ENCODE data around the gene ELAVL1.
"Not testable (repeated sequence)": the region's sequence is repeated elsewhere in the genome, so short reads cannot be mapped to it uniquely, and the experiment has no call there.

Gene ELAVL1

DNA sequence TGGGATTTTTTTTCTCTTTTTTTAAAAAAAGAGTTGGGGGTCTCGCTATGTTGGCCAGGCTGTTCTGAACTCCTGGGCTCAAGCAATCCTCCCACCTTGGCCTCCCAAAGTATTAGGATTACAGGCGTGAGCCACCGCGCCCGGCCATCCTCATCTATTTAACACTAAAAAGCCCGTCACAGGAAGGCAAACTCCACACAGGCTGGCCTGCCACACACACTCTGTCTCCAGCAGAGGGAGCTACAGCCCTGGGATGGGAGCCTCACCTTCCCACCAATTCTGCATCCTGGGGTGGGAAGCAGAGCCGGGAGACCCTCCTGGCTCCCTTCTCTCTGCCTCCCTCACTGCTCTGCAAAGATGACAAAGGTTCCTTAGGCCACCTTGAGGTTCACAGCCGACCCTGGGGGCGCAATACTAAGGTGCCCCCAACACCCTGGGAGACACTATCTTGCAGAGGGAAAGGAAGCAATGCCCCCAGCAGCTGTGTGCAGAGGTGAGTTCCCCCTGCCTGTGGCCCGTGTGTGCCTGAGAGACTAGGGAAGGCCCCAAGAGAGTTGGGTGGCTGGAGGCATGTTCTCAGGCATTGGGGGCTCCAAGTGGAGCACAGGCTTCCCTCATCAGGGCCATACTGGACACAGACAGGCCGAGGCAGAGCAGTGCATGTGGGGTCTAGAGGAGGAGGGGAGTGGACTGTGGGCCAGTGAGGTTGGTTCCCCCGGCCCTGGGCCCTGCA, 34.6 kb downstream of the ELAVL1 start:
- peak in 1 of 2 experiments; percentile 20 for DNase-seq (ENCODE audit: low read depth in 2 of 2)

DNA sequence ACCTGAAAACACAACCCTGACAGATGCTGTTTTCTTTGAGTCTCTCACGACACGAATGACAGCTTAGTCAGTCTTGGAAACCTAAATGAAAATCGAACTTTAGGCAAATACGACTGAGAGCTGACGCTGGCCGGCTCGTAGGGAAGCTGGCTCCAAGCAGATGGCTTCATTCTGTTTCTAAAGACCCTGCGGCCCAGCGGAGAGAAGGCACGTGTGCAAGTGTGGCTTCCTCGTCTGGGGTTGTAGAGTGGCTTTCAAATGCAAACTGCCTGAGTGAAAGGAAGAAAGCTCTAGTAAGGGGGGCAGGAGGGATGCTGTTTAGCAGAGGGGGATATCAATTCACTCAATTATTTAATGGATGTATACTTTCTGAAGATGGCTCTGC, 35.9 kb downstream of the ELAVL1 start:
- no peak for DNase-seq (ENCODE audit: low read depth in 2 of 2)

DNA sequence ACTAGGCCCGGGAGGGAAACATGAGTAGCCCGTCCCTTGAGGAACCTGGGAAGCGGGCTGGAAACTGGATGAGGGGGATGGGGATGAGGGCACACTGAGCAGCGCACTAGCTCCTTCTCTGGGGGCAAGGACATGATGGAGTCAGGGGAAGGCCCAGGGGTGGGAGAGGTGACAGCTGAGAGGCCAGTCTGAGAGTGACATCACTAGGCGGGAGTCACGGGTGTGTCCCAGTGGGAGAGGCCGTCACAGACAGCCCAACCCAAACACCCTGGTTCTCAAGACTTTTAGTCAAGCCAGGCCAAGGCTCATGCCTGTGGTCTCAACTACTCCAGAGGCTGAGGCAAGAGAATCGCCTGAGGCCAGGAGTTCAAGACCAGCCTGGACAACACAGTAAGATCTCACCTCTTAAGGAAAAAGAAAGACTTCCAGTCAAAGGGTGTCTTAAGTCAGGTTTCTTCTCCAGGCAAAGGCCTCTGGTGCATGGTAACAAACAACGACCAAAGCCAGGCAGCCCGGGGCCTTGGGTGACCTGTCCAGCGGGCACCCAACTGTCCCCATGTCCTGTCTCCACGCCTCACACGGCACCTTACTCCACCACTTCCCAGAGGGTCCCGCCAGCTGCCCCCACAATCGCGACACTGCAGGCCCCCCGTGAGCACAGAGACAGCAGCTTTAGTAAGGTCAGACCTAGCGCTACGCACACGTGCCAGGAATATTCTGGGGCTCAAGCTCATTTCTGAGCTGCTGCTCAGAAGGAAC, 36.5 kb downstream of the ELAVL1 start:
- DNase-seq (ENCODE audit: low read depth in 2 of 2): no peak

DNA sequence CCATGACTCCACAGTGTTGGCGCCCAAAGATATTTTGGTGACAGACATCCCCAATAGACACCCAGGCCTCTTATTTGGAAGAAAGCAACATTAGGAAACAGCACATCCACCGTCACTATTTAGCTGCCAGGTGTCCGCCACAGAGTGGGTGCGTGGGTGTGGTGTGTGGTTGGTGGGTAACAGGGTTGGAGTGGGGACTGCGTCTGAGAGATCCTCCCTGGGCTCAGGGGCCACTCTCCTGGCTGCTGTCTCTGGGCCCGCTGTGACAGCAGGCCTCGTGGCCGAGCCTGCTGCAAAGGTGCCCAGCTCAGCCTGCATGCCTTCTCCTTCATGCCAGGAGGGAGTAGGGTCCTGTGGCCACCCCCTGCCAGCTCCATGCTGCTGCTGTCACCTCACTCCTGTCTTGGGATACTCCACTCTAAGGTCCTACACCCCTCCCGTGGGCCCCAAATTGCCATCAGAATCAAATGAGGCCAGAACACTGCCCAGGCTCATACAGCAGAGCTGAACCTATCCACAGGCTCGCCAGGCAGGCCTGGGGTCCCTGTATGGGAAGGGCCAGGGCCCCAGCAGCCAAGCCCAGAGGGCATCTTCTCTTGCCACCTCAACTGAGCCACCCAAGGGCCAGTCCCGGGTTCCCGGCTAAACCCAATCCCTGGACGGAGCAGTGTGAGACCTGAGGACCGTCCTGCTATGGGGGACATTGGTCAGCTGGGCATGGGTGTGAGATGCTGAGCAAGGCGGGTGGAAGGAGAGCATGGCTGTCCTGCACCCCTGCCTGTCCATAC, 37.2 kb downstream of the ELAVL1 start:
- no peak for DNase-seq (ENCODE audit: low read depth in 2 of 2)

DNA sequence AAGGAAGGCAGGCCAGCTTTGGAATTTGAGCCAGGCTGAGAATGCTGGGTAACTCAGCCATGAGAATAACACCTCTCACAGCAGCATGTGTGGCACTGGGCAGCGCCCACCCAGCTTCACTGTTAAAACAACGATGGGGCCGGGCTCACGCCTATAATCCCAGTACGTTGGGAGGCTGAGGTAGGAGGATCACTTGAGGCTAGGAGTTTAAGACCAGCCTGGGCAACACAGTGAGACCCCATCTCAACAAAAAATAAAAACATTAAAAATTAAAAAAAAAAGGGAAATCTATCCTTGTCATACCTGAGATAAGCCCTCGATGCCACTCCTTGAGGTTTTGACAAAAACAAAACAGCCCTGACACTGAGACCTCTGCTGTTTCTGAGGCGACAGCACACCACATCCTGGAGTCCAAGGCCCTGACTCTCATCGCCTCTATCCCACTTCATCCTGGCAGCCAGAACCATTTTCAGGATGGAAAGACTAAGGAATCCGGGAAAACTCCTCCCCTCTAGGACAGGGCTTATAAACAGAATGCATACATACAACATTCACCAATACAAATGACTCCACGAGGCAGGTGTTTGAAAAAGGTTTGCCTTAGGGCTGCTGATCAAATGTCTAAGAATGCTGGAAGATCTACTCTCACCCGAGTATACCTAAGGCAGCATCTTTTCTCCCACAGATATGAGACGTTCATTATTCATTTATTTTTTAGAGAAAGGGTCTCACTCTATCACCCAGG, 39.3 kb downstream of the ELAVL1 start:
- no peak for DNase-seq (ENCODE audit: low read depth in 2 of 2)

DNA sequence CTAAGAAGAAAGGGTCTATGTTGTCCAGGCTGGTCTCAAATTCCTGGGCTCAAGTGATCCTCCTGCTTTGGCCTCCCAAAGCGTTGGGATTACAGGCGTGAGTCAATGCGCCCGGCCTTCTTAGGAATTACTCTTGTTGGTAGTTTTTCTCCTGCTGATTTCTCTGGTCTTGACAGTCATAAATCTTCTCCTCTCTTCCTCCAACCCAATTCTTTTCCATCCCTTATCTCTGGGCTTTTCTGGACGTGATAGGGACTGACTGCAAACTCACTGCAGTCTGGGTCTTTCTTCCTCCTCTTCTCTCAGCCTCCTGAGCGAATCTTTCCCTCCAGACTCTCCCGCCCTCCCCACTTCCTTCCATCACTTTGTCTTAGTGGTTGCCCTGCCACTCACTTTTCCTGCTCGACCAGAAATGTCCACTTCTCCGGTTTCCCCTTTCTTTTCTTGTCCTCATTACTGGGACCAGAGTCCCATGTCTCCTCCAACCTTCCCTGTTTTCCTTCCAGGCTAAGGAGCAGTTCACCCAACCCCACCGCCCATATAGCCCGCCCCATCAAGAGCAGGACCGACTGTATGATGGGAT, 40.1 kb downstream of the ELAVL1 start:
- no peak for DNase-seq (ENCODE audit: low read depth in 2 of 2)

DNA sequence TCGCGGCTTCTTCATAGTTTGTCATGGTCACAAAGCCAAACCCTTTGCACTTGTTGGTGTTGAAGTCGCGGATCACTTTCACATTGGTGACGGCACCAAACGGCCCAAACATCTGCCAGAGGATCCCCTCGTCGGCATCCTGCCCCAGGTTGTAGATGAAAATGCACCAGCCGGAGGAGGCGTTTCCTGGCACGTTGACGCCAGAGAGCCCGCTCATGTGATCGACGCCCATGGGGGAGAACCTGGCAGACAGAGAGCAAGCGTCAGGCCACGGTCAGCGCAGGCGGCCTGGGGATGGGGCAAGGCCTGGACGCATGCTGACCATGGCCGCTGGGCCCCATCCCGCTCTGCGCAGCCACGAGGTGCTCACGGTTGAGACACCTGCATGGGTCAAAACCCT, 41.9 kb downstream of the ELAVL1 start:
- no peak for DNase-seq (ENCODE audit: low read depth in 2 of 2)

DNA sequence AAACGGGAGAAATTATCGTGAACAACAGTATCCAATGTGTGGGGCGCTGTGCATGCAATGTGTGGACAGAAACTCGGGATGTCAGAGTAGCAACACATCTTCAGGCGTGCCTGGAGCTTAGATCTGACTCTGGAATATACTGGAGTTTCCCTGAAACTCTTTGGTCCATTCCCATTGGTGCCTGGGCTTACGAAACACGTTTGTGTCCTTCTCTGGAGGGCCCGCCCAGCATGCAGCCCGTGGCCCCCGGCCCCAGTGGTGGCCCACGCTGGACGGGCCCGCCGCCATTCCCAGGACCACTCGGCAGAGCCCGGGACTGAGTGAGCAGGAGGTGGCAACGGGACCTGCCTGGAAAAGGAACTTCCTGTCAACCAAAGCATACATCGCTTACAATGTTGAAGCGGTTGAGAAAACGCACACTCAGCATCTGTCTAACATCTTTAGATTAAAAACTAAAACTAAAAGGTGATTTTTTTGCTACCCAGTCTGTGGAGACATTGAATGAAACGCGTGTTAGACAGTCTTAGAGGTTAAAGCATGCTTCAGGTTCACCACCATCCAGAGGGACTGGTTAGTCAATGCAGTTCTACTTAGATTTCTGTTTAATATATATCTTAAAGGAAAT, 42.7 kb downstream of the ELAVL1 start:
- no peak for DNase-seq (ENCODE audit: low read depth in 2 of 2)

DNA sequence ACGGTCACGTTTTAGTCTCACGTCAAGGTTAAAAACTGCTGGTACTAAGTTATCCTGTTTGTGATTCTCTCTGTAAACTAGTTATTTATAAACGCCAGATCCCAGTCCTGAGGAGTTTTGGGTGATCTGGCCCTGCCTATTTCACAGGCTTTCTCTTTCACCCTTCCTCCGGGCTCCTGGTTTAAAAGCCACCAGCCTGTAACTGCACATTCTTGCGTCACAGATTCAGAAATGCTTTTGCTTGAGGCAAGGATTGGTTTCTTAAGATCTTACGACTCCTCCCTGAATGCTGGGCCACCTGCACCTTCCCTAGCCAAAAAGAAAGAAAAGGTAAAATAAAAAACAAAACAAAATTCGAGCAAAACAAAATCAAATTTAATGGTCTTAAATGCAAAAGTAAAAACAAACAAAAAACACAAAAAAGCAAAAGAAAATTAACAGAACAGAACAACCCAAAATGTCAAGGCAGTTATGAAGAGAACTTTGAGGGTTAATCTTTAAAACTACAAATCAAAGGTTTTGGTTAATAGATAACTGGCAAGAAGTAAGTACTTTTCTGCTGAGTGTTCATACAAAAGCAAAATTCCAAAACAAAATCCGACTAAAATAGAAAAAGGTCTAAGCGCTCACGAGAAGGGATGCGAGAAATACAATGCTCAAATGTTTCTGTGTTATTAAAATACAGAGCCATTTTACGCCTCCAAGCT, 43.4 kb downstream of the ELAVL1 start:
- no peak for DNase-seq (ENCODE audit: low read depth in 2 of 2)

DNA sequence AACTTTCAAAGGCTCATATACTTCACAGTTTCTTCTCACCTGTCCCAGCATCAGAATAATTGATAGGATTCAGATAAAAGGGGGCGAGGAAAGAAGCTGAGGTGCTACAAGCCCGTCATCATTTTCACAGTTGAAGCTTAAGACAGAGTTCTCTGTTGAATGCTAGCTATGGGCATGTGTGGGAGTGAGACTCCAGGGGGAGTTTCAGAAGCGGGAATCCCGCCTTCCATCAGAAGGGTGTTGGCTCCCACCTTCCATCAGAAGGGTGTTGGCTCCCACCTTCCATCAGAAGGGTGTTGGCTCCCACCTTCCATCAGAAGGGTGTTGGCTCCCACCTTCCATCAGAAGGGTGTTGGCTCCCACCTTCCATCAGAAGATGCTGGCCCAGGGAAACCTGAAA, 44.4 kb downstream of the ELAVL1 start:
- not testable (repeated sequence) for DNase-seq (ENCODE audit: low read depth in 2 of 2)

DNA sequence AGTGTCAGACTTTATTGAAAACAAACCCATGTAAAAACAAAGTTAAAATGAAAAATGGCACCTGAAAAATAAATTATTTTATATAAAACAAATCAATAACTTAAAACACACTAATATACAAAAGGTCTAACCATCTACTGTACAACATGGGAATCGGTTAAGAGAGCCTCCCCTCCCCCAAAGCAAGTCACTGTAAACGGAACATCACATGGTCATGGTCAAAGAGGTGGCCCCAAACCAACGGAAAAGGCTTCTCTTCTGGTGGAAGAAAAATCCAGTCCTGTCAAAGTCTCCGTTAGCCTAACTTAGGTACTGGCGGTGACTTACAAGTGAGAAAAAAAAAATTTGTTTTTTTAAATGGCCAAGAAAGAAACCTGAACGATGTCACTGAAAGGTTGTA, 46.2 kb downstream of the ELAVL1 start:
- no peak for DNase-seq (ENCODE audit: low read depth in 2 of 2)

DNA sequence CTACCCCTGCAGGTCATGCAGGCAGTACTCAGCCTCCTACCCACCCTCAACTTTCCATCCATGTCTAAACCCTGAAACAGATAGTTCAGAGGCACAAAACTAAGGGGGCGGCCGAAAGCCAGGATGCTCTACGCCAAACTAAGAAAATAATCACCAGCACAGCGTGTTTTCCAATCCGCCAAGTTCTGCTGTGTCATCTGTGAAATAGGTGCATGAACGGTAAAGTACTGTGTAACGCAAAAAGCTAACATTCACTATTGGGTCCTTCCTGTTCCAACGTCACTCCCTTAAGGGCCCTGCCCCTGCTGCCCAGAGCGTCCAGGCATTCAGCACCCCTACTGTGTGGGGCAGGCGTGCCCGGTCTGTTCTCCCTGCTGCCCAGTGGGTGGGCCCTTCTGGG, 49.7 kb downstream of the ELAVL1 start:
- DNase-seq (ENCODE audit: low read depth in 2 of 2): no peak

DNA sequence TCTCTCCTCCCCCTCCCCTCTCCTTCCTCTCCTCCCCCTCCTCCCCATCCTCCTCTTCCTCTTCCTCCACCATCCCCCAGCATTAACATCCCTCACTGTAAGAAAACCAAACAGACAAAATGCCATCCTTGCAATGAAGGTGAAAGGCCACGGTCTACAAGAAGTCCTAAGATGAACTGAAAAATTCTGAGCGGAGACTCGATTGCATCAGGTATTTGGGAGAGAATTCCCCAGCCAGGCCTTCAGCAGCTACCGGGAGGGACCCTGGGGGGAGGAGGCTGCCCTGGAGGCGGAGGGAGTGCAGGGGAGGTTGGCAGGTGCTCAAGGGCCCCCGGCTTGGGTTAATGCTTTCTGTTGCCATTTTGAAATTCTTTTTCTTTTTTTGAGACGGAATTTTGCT, 51.9 kb downstream of the ELAVL1 start:
- DNase-seq (ENCODE audit: low read depth in 2 of 2): no peak

DNA sequence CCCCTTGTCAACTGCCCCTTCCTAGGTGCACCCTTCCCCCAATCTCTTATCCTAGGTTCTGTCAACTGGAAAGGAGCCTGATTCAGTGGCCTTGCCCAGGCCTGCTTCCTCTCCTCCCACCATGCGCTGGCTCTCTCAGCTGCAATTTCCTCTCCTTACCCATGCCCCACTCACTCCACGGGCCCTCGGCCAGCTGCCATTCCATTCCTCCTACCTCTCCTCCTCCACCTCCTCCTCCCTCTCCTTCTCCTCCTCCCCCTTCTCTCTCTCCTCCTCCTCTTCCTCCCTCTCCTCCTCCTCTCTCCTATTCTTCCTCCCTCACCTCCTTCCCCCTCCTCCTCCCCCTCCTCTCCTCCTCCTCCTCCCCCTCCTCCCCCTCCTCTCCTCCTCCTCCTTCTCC, 52.4 kb downstream of the ELAVL1 start:
- no peak for DNase-seq (ENCODE audit: low read depth in 2 of 2)

DNA sequence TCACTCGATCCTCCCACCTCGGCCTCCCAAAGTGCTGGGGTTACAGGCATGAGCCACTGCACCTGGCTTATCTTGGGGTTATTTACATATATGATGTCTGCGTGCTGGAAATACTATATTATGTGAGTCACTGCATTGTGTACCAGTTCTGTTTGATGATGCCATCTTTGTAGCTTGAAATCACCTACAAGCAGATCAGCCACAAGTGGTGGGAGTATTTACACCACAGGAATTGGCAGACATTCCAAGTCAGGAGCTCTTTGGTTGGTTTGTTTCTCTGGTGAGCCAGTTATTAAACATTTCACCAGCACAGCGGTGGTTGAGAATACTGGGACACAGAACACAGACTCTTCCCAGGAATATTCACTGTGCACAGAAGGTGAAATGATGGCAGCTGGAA, 57.5 kb downstream of the ELAVL1 start:
- DNase-seq (ENCODE audit: low read depth in 2 of 2): no peak

DNA sequence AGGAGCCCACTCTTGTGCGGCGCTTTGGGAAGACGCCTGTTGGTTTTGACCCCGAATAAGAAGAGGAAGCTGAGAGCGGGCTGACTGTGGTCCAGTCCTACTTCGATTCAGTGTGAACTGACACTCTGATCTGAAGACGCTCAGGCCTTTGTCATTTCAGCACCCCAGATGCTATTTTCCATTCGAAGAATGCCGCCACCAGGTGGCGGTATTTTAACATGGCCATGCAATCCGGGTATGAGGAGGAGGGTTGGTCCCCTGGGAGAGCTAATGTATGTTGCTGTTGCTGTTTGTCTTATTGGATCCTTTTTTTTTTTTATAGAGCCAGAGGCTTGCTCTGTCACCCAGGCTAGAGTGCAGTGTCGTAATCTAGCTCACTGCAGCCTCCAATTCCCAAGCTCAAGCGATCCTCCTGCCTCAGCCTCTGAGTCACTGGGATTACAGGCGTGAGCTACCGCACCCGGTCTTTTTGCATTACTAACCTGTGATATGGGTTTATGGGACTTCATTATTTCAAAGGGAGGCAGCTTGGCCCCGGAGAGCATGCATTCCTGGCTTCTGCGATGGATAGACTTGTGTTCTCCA, 61.2 kb downstream of the ELAVL1 start:
- peak; percentile 69 to 86 for DNase-seq (ENCODE audit: low read depth in 2 of 2)

DNA sequence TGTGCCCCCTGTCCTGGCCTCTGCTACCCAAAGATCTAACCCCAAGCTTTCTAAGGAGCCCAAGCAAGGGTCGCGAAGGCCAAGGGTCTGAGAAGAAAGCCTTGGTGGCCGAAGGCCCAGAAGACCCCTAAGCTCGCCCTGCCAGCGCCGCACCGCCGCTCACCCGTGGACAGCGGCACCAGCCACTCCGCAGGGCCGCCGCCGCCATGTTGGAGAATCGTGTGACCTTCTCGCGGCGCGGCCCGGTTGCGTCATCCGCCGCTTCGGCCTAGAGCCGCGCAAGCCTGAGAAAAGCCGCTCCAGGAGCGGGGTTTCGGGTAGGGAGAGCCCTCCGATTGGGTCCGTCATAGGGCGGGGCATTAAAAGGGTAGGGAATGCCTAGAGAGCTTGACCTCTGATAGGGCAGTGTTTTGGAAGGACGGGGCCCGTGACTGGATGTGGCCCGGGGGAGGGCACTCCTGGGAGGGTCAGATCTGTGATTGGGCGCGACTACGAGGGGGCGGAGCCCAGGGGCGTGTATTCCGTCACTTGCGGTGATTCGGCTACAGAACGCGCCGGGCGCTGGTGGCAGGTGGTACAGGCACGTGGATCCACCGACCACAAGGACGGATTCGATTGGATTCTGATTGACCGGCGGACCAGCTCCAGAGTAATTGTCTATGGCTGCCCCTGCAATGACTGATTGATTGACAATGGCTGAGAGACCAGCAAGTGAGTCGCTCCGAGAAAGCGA, 61.8 kb downstream of the ELAVL1 start, which contains the start of gene TIMM44:
Gene TIMM44 (minus strand): TSS at position 223 of the 733 bp plus-strand sequence. CDS start 15 bp downstream, at position 208.
- peak; percentile 97 to 98 for DNase-seq (ENCODE audit: low read depth in 2 of 2)

DNA sequence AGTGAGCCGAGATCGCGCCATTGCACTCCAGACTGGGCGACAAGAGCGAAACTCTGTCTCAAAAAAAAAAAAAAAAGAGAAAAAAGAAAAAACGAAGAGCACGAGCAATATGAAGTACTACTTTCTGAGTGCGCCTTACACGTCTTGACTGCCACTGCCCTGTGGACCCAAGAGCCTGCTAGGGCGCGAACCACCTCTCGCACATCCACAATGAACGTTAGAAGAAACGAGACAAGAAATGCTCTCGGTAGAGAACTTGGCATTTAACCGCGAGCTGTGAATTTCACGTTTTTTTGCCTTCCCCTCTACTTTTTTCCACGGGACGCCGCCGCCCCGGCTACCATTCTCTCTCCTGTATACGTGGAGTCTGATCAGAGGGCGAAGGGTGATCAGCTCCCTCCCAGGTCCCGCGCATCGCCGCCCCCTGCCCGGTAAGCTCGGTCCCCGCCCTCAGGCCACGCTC, 62.4 kb downstream of the ELAVL1 start:
- DNase-seq (ENCODE audit: low read depth in 2 of 2): no peak
